ENCODE data around the gene FBRS. TPM values are rescaled to one million over a fixed set of nuclear protein-coding genes. Genes with fewer than 3 reads are reported as not detected.
A peak's percentile ranks its signal among the peaks of the same experiment; 100 is the strongest.

The FBRS gene
- total and polyA plus RNA-seq, 2 of the 13 experiments (the other 11 are each of a cell fraction or from before 2014, with no cell fraction given), result 13.7 to 16.2 TPM

GRCh38 chr16:30609002-30609925 lies 49.0 kb upstream of the FBRS start (continued):
- TF ChIP-seq POLR2AphosphoS2 (IDR thresholded peaks at IDR 0.05; ENCODE audit: low read depth, low read length) (no peak), RORA (CRISPR knock-in tag; IDR thresholded peaks at IDR 0.05) (no peak), IKZF5 (CRISPR knock-in tag; IDR thresholded peaks at IDR 0.05) (no peak), ZBED4 (CRISPR knock-in tag; IDR thresholded peaks at IDR 0.05; ENCODE audit: borderline replicate concordance) (no peak), PHB2 (IDR thresholded peaks at IDR 0.05; ENCODE audit: partially characterized antibody) (no peak), HOXA5 (CRISPR knock-in tag; IDR thresholded peaks at IDR 0.05) (no peak), MEF2D (CRISPR knock-in tag; IDR thresholded peaks at IDR 0.05) (no peak), SYNCRIP (IDR thresholded peaks at IDR 0.05; ENCODE audit: insufficient read depth, low read depth, low read length) (no peak), UBTF (CRISPR knock-in tag; IDR thresholded peaks at IDR 0.05) (no peak), ZNF33B (CRISPR knock-in tag; IDR thresholded peaks at IDR 0.05) (no peak), KLF12 (CRISPR knock-in tag; IDR thresholded peaks at IDR 0.05; ENCODE audit: borderline replicate concordance) (no peak), ATF7-NPFF (CRISPR knock-in tag; IDR thresholded peaks at IDR 0.05; ENCODE audit: low read depth) (0 out of 2 replicates have a peak, but pooled peaks have one; percentile 6), MAZ (IDR thresholded peaks at IDR 0.05; ENCODE audit: borderline replicate concordance, low read depth, low read length) (no peak), MAZ (CRISPR knock-in tag; IDR thresholded peaks at IDR 0.05; ENCODE audit: low read depth) (no peak), IKZF1 (IDR thresholded peaks at IDR 0.05) (no peak), ZNF558 (CRISPR knock-in tag; IDR thresholded peaks at IDR 0.05; ENCODE audit: borderline replicate concordance) (no peak)
- TF ChIP-seq, protein P1, sequence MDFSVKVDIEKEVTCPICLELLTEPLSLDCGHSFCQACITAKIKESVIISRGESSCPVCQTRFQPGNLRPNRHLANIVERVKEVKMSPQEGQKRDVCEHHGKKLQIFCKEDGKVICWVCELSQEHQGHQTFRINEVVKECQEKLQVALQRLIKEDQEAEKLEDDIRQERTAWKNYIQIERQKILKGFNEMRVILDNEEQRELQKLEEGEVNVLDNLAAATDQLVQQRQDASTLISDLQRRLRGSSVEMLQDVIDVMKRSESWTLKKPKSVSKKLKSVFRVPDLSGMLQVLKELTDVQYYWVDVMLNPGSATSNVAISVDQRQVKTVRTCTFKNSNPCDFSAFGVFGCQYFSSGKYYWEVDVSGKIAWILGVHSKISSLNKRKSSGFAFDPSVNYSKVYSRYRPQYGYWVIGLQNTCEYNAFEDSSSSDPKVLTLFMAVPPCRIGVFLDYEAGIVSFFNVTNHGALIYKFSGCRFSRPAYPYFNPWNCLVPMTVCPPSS (IDR thresholded peaks at IDR 0.05), result no peak
- TF ChIP-seq, protein P2, sequence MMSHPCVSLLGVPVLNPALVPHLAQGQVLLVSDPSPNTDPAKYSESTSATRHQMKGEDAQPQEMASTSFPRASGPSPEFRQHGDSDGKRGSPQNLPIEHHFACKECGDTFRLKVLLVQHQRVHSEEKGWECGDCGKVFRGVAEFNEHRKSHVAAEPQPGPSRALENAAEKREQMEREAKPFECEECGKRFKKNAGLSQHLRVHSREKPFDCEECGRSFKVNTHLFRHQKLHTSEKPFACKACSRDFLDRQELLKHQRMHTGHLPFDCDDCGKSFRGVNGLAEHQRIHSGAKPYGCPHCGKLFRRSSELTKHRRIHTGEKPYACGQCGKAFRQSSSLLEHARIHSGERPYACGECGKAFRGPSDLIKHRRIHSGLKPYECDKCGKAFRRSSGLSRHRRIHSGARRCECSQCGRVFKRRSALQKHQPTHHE (CRISPR knock-in tag; IDR thresholded peaks at IDR 0.05; ENCODE audit: borderline replicate concordance), result no peak
